Heart left ventricle (tissue), 13 donors: ENCODE data around the gene AMACR.

Experiments used
- POLR2A ChIP-seq, 2 donors: fragments of 450-650 bp; IDR thresholded peaks; one replicate each; pipeline ENCODE4 v1.6.1; 2017; ENCODE audit warnings: antibody characterized with exemption in 2 of 2, mild to moderate bottlenecking in 2 of 2, moderate library complexity in 2 of 2
- TF ChIP-seq, protein P1 (sequence below), 12 donors: fragments of 200-600 bp; sonication (generic) in 4 of 12; IDR thresholded peaks; one replicate each; pipeline versions ENCODE4 v1.5.0 to v1.8.0; 2018 to 2022; ENCODE audit warnings: antibody characterized with exemption in 12 of 12, mild to moderate bottlenecking in 5 of 12
- donor health status: ischemic (EF 13 %, LVEDD 7.1; RV severe dilation, severe dysfunction).
- donor health status: DM: no; HTN: yes; CAD: no.
- donor health status: DM: no; HTN: no; CAD: no.
- donor health status: ischemic (EF 25% LVEDD 6.9; RV normal size, moderate dysfunction).
- donor health status: ischemic (EF 25% LVEDD 5.7; RV mildly dilated, moderate dysfunction).
- donor health status: ischemic (EF 35%, LVEDD 5.7; RV mildly dilated, moderate dysfunction).
- donor health status: nonischemic (EF 11% LVEDD 7.7; RV severe dilation, severe dysfunction).
- donor health status: DM: yes; HTN: yes; CAD: no.
- donor health status: PGD.
- donor health status: ischemic (EF 29% LVEDD 5.4; RV normal size, mild dysfunction).
- donor health status: nonischemic (EF 23%, LVEDD 6.1; RV moderate dilation, normal function).

DNA sequence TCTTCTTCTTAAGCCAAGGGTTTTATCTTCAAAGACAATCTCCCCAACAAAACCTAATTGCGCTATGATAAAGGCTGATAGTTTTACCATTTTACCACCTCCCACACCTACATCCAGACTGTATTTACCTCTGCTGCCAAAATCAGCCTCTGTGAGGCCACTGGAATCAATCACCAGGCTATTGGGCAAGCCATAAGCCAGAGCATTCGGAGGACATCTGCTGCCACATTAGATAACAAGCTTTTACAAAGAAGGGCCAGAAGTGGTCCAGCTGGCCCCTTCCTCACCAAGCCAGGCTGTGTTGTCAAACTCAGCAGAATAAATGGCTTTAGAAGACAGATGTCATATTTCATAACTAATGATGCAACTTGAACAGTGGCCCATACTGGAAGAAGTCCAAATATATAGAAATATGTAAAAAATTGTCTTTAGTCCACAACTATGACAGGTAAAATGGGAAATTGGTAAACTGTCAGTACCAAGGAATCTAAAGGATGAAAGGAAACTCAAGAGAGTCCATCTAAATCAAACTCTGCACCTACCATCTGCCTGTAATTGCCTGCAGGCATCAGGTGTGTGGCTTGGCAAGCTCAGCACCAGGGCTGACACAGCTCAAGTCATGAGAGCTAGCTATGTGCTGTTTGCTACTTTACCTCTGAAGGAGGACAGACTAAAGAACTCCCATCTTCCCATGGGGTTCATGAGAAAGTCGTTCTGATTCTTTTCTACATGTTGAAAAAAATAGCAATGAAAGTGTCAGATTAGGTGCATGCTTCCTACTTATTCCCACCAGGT is 39.4 kb downstream of the AMACR start:
- TF ChIP-seq, protein P1, sequence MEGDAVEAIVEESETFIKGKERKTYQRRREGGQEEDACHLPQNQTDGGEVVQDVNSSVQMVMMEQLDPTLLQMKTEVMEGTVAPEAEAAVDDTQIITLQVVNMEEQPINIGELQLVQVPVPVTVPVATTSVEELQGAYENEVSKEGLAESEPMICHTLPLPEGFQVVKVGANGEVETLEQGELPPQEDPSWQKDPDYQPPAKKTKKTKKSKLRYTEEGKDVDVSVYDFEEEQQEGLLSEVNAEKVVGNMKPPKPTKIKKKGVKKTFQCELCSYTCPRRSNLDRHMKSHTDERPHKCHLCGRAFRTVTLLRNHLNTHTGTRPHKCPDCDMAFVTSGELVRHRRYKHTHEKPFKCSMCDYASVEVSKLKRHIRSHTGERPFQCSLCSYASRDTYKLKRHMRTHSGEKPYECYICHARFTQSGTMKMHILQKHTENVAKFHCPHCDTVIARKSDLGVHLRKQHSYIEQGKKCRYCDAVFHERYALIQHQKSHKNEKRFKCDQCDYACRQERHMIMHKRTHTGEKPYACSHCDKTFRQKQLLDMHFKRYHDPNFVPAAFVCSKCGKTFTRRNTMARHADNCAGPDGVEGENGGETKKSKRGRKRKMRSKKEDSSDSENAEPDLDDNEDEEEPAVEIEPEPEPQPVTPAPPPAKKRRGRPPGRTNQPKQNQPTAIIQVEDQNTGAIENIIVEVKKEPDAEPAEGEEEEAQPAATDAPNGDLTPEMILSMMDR (IDR thresholded peaks at IDR 0.05), result no peak
- TF ChIP-seq POLR2A (IDR thresholded peaks at IDR 0.05), result no peak
